NCI-H2171 treated with DMSO at 0.1 percent for 48 hours (cell line): Measurements from ENCODE around the gene PELI2.

Experiments used
- DNase-seq: peaks from one replicate; lab custom pipeline; 2025; lab: John Stamatoyannopoulos, UW

Gene PELI2

DNA sequence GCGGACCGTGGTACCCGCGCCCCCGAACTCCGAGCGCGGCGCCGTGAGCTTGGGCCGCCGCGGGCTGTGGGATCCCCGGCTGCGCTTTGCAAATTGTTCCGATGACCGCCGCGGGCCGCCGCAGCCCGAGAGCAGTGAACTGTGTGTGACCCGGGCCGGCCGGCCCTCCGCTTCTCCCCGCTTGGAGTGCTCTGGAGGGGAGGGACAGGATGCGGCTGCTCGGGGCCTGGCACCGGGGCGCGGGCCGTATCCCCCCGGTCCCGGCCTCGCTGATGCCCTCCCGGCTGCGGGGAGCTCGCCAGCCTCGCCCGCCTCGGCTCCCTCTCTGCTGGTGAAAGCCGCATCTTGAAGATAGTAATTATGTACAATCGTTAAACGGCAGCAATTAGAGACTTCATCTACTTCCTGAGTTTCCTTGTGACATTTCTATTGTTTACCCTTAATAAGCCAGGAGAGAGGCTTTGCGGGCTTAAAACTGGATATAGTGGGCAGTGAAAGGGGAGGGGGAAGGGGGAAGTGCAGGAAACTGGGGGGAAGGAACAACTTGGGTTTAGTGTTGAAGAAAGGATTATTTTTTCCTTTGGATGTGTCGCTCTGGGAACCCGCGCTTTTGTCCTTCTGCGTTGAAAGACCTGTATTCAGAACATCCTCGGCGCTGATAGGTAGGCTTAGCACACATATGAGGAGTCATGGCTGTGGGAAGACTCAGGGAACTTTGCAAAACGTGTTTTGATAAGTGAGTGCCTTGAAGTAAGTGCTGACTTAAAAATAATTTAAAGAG is 1.2 kb downstream of the PELI2 start:
- DNase-seq = peak; percentile 55

GRCh38 chr14:56120091-56120691 is 2.0 kb downstream of the PELI2 start:
- peak; percentile 69 for DNase-seq

DNA sequence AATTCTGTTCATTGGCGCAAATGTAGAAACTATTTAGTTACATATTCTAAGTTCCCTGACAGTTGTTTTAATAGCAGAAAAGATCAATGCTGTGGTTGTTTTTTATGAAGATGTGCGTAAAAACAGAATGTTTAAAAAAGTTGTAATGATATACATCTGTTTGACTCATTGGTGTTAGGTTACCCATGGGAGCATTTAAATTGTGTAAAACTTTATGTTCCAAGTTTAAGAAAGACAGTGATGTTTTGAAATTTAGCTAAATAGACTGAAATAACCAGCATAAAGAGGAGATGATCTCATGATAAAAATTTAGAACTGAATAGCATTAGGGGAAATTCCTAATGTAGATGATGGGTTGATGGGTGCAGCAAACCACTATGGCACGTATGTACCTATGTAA is 3.6 kb downstream of the PELI2 start:
- no peak for DNase-seq

- DNase-seq = no peak
Observed at GRCh38 chr14:56122301-56122700, 4.1 kb downstream of the PELI2 start.

DNA sequence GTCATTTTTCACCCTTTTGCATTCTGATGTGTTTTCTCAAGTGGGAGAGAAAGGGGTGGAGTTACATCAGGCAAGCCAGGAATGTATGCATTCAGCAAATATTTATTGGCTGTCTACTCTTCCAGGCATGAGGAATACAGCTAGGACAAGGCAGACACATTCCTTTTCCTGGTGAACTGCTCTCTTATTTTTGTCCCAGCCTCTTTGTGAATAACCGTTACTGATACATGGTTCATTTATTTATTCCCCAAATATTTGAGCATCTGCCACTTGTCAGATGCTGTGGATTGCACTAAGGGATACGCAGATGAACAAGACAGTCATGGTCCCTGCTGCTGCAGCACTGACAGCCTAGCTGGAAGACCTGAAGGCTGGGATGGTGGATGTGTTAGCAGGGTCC is 6.1 kb downstream of the PELI2 start:
- DNase-seq = peak; percentile 72

DNA sequence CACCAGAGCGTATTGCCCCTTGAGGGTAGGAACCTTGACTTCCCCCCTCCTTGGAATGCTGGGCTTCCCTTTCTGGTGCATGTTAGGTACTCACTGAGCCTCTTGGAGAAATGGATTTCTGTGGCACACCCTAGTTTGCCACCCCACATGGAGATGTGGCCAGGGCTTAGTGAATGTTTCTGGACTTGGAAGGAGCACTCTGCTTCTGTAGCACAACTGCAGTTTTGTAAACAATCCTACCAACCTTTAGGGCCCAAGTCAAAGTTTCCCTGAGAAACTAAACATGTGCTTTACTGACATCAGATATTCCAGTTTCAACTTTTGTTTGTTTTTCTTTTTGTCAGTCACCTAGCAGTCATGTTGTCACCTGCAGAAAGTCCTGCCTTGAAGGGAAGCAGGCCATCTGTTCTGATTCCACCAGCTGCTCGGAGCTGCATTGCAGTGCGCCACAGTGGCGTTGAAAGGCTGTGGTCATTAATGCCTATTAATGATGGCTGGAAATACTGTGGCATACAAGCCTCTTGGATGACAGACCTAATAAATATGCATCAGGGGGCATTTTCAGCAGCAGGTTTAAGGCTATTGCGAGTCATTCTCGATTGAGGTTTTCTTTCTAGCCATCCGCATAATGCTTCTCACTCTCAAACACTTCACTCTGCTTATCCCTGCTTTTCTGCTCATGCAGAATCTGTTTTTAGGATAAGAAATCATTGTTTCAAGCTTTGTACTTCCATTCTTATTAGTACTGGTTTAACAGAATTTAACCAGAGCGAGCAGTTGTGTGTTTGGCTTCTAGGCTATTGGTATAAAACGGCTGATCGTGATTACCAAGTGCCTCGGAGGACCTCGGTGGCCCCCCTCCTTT is 7.8 kb downstream of the PELI2 start:
- DNase-seq = peak; percentile 97

- DNase-seq = no peak
Observed at GRCh38 chr14:56126637-56126913, 8.4 kb downstream of the PELI2 start.

DNA sequence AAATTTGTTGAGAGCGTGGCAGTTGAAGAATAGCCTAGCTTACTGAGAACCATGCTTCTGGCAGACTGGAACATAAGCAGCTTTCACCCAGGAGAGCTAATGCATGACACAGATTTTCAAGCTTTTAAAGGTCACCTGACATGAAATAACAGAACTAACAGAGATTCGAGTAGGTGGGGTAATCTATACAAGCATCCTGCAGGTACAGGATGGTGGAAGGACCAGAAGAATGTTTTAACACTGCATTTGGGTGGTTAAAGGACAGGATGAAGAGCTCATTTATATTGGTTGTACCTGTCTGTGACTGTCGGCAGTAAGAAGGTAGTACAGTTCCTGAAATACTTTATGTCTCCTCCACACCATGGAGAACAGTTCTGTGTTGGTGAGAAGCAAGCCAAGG is 8.9 kb downstream of the PELI2 start:
- DNase-seq = peak; percentile 60

DNA sequence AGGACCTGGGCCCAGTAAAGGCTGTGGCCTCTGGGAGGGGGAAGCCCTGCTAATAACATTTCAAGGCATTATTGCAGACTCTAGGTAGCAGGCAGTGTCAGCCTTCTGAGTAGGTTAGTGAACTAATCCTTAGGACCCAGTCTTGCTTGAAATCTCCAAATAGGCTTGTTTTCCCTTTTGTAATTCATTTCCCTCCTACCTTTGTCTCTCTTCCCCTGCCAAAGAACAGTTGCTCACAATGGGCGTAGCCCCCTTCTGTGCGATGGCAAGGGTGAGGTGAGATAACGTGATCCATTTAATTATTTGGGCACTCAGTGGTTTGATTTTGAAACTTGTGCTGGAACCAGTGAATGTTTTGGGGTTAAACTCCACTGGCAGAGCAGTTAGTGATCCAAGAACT is 10.9 kb downstream of the PELI2 start:
- DNase-seq = no peak

DNA sequence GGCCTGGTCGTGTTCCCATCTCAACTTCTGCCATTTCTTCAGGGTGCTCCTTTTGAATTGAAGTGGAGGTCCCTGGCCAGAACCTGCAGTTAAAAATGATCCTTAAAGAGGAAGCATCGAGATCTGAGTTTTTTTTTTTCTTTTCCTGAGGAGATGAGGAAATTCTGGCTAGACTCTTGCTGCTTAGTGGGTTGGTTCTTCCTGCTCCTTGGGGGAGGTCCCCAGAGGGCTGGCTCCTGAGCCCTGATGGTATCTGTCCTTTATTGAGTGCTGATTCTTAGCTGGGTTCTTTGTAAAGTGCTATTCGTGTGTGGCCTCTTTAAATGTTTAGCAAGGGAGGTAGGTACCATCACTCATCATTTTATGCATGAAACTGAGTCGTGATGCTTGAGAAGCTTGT is 11.7 kb downstream of the PELI2 start:
- DNase-seq = peak; percentile 17

- peak; percentile 93 for DNase-seq
Observed at GRCh38 chr14:56131004-56131864, 13.0 kb downstream of the PELI2 start.

DNA sequence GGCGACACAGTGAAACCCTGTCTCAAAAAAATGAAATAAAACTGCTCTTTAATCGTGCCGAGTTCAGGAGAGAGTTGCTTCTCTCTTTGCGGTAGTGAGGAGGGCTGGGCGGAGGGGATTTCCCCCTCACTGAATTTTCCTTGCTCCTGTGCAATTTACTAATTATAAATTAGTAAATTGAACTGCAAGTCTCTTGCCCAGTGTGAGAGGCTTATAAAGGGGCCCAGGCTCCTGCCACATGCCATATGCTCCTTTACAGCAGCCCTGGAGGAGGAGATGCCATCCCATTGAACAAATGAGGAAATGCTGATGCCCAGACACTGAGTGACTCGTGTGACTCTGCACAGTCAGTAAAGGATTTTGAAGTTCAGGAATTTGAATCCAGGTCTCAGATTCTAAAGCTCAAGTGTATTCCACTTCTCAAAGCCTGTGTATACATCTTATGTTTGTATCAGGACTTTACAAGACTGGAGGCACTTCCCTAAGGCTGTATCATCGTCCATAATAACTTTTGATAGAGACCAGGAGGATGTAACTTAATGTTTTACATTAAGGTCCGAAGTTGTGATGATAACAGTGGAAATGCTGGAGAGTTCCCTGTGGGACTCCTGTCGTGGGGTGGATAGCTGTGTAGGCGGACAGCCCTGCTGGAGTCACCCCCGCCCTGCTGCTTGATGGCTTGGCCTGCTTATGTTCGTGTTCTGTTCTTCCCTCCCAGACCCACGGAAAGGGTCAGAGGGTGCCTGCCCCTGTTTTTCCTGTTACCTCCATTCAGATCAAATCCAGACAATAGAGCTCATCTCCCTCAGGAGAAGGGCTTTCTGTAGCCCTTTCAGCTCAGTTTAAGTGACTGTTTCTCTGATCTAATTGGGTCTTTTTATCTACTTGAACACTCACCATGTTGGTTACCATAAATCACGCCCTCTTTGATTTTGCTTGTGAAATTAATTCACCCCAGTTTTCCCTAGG is 13.9 kb downstream of the PELI2 start:
- peak; percentile 75 for DNase-seq

DNA sequence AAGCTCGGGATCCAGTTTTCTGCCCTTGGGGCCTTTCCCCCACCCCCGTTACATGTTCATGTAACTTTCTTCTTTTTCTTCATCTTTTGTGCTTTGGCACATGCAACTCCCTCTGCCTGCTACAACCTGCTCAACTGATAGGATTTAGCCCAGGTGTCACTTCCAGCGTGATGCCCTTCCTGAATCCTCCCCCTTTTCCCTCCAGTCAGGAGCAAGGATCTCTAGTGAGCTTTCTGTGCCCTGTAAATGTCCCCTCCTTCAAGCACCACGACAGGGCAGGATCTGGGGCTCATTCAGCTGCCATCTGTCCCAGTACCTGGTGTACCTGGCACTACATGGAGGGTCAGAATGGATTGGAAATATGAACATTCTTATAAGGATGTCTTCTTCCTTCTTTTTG is 15.3 kb downstream of the PELI2 start:
- peak; percentile 98 for DNase-seq

GRCh38 chr14:56135001-56135400 is 16.8 kb downstream of the PELI2 start:
- peak; percentile 34 for DNase-seq

- DNase-seq = no peak
Observed at GRCh38 chr14:56135668-56136067, 17.5 kb downstream of the PELI2 start.

DNA sequence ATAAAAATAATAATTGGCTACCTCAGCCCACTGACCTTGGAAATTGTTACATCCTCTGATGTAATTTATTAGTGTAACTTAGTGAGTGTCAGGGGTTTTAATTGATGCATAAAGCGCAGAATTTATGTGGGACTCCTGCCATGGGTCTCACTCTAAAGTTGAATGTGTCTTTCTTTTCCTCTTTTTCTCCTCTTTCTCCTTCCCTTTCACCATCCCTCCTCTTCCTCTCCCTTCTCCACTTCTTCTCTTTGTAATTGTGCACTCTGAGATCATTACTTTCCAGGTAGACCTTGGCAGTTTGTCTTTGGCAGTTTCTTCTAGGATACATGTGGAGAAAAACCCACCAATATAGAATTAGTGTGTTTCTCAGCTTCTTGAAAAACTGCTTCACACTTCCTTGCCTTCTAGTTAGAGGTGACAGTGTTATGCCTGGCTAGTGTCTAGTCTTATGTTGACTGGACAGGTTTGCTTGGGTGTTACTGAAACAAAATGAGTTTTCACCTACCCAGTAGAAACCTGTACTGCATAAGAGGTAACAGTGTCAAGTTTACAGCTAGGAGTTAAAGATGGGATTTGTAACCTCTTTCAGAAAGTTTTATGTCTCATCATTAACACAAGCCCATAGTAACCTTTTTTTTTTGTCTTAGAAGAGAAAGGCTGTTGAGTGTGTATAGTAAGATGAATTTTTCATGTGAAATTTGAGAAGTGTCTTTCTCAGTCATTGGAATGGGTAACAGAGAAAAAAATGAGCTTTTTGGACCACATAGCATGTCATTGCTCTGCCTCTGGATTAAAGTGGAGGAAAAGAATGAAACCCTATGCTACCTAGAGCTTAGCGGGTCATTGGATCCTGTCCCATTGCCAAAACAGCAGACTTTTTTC is 18.6 kb downstream of the PELI2 start:
- DNase-seq = peak; percentile 52

- DNase-seq = no peak
Observed at GRCh38 chr14:56137453-56137807, 19.2 kb downstream of the PELI2 start.

DNA sequence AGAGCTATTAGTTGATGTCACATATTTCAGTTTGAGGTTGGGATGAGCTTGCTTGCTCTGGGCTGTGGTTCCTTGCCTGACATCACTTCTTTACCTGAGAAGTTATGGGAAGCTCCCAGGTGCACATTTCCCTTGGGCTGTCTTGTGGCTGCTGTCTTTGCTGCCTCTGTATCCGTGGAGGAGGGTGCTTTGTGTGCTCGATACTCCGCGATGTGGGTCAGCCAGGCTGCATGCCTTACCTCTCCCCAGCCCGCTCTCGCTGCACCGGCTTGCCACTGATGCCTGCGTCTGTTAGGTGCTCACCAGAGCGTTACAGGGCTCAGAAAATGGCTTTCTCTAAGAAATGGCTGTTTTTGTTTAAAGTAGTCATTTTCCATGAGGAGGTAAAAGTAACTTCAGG is 19.6 kb downstream of the PELI2 start:
- peak; percentile 69 for DNase-seq

- DNase-seq = peak; percentile 95
Observed at GRCh38 chr14:56138928-56139327, 20.7 kb downstream of the PELI2 start.

DNA sequence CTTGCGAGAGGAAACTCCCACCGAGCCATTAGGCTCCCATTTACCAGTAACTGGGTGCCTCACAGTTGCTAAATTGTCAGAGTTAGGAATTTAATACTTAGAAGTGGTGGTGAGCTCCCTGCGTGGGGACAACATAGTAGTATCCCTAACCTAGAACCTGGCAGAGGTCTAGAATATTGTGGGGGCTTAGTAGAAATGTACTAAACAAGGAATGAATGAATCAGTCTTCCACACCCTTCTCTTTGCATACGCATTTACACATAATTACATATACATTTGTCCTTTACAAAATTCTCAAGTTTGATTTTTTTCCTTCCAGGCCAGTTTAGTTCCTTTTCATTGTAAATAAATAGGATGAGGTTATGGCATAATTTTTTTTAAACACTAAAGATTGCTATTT is 24.1 kb downstream of the PELI2 start:
- DNase-seq = no peak
